ENCODE measurements around the gene NTM. TPM values are rescaled to one million over a fixed set of nuclear protein-coding genes. Genes with fewer than 3 reads are reported as not detected.

Gene NTM
- polyA plus RNA-seq, 1 donor from 2014 or later = 39.4 TPM

- H3K9ac ChIP-seq (ENCODE audit: low read length) = no peak overlapping the region
- no peaks in the 10 kb centered on the region for H3K9me3 ChIP-seq (ENCODE audit: low read length)
- TF ChIP-seq RAD21 (conservative IDR thresholded peaks at IDR 0.05) (no peak), MXI1 (conservative IDR thresholded peaks at IDR 0.05; ENCODE audit: poor library complexity, severe bottlenecking) (no peak), EP300 (conservative IDR thresholded peaks at IDR 0.05; ENCODE audit: poor library complexity, severe bottlenecking) (no peak), SMC3 (conservative IDR thresholded peaks at IDR 0.05; ENCODE audit: poor library complexity) (no peak)
- TF ChIP-seq, protein P1, sequence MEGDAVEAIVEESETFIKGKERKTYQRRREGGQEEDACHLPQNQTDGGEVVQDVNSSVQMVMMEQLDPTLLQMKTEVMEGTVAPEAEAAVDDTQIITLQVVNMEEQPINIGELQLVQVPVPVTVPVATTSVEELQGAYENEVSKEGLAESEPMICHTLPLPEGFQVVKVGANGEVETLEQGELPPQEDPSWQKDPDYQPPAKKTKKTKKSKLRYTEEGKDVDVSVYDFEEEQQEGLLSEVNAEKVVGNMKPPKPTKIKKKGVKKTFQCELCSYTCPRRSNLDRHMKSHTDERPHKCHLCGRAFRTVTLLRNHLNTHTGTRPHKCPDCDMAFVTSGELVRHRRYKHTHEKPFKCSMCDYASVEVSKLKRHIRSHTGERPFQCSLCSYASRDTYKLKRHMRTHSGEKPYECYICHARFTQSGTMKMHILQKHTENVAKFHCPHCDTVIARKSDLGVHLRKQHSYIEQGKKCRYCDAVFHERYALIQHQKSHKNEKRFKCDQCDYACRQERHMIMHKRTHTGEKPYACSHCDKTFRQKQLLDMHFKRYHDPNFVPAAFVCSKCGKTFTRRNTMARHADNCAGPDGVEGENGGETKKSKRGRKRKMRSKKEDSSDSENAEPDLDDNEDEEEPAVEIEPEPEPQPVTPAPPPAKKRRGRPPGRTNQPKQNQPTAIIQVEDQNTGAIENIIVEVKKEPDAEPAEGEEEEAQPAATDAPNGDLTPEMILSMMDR (IDR thresholded peaks at IDR 0.05; ENCODE audit: poor library complexity, severe bottlenecking) = no peak
- no peak overlapping the region for H2AFZ ChIP-seq (ENCODE audit: low read depth, low read length)
- H3K4me3 ChIP-seq (ENCODE audit: low read length) = no peak overlapping the region
- H3K27ac ChIP-seq (ENCODE audit: low read length) = no peak overlapping the region
- no peaks in the 10 kb centered on the region for H3K36me3 ChIP-seq (ENCODE audit: insufficient read depth, low read length)
- no peaks in the 10 kb centered on the region for H4K20me1 ChIP-seq (ENCODE audit: insufficient read depth)
- no peak overlapping the region for H3K4me2 ChIP-seq (ENCODE audit: low read length)
- no peaks in the 10 kb centered on the region for H3K79me2 ChIP-seq (replicated peaks; ENCODE audit: insufficient read depth, low read length)
- no peaks in the 10 kb centered on the region for H3K9me2 ChIP-seq (ENCODE audit: insufficient read depth, low read length)
- no peaks in the 10 kb centered on the region for H3K27me3 ChIP-seq (ENCODE audit: insufficient read depth, low read depth, low read length)
- no peaks in the 10 kb centered on the region for H3F3A ChIP-seq (ENCODE audit: insufficient read depth, low read length, poor library complexity, severe bottlenecking)
Observed at GRCh38 chr11:131776211-131776610, 405.8 kb downstream of the NTM start.

DNA sequence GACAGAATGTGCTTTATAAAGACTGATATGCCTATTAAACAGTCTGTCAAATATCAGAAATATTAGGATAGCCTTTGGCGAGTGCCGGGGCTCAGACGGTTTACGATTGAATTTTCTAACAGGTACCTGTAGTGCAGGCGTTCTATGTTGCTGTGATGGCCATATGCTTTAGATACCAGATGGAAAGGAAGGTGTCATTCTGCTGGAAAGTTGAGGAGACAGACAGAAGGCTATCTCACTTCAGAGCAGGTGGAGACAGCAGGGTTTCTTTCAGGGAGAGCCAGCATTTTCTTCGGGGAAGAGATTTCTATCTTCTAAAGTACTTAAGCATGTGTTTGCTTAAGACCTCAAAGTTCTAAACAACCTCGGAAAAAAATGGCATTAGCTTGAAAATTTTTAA is 415.4 kb downstream of the NTM start:
- no peak for TF ChIP-seq POLR2AphosphoS5 (IDR thresholded peaks at IDR 0.05)
- TF ChIP-seq EZH2 (IDR thresholded peaks at IDR 0.05; ENCODE audit: borderline replicate concordance, insufficient read depth, low read length, poor library complexity, severe bottlenecking) = no peak
- TF ChIP-seq, protein P1 (IDR thresholded peaks at IDR 0.05; ENCODE audit: poor library complexity, severe bottlenecking) = no peak
- no peak for TF ChIP-seq RAD21 (conservative IDR thresholded peaks at IDR 0.05)
- no peak for TF ChIP-seq TAF1 (IDR thresholded peaks at IDR 0.05; ENCODE audit: low read depth)
- TF ChIP-seq EP300 (conservative IDR thresholded peaks at IDR 0.05; ENCODE audit: poor library complexity, severe bottlenecking) = no peak
- H3K9ac ChIP-seq (ENCODE audit: low read length) = no peak overlapping the region
- H3K27ac ChIP-seq (ENCODE audit: low read length) = no peak overlapping the region

DNA sequence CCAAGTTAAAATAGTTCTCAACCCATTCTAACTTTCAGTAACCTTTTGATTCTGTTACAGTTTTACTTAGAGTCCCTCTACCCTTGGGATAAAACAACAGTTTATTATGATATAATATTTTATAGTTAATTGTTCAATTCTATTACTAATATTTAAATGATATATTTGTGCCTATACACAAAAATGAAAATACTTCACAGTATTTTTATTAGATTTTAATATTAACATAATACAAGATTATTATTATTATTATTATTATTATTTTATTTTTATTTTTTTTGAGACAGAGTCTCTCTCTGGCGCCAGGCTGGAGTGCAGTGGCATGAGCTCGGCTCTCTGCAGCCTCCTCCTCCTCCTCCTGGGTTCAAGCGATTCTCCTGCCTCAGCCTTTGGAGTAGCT is 416.7 kb downstream of the NTM start:
- Histone ChIP-seq H3K27ac (ENCODE audit: low read length) (no peak overlapping the region), H3K9me3 (ENCODE audit: low read length) (peaks cover 5% of the 10 kb centered on the region), H3K36me3 (ENCODE audit: insufficient read depth, low read length) (no peaks in the 10 kb centered on the region), H3K79me2 (replicated peaks; ENCODE audit: insufficient read depth, low read length) (no peaks in the 10 kb centered on the region), H3K4me3 (ENCODE audit: low read length) (no peak overlapping the region), H4K20me1 (ENCODE audit: insufficient read depth) (no peaks in the 10 kb centered on the region), H3K27me3 (ENCODE audit: insufficient read depth, low read depth, low read length) (no peaks in the 10 kb centered on the region), H3F3A (ENCODE audit: insufficient read depth, low read length, poor library complexity, severe bottlenecking) (no peaks in the 10 kb centered on the region), H2AFZ (ENCODE audit: low read depth, low read length) (no peak overlapping the region), H3K9me2 (ENCODE audit: insufficient read depth, low read length) (no peaks in the 10 kb centered on the region), H3K4me2 (ENCODE audit: low read length) (no peak overlapping the region), H3K9ac (ENCODE audit: low read length) (no peak overlapping the region)
- TF ChIP-seq EZH2 (IDR thresholded peaks at IDR 0.05; ENCODE audit: borderline replicate concordance, insufficient read depth, low read length, poor library complexity, severe bottlenecking) (no peak), REST (IDR thresholded peaks at IDR 0.05; ENCODE audit: borderline replicate concordance) (no peak), POLR2AphosphoS5 (IDR thresholded peaks at IDR 0.05) (no peak), SMC3 (conservative IDR thresholded peaks at IDR 0.05; ENCODE audit: poor library complexity) (no peak), EP300 (conservative IDR thresholded peaks at IDR 0.05; ENCODE audit: poor library complexity, severe bottlenecking) (no peak), RAD21 (conservative IDR thresholded peaks at IDR 0.05) (no peak)
- TF ChIP-seq, protein P1 (IDR thresholded peaks at IDR 0.05; ENCODE audit: poor library complexity, severe bottlenecking) = no peak

More for the DNA sequence above, 415.4 kb downstream of the NTM start:
- Histone ChIP-seq H2AFZ (ENCODE audit: low read depth, low read length) (no peak overlapping the region), H3K9me2 (ENCODE audit: insufficient read depth, low read length) (no peaks in the 10 kb centered on the region), H3K4me3 (ENCODE audit: low read length) (no peak overlapping the region), H3K79me2 (replicated peaks; ENCODE audit: insufficient read depth, low read length) (no peaks in the 10 kb centered on the region), H3K4me2 (ENCODE audit: low read length) (no peak overlapping the region), H3K27me3 (ENCODE audit: insufficient read depth, low read depth, low read length) (no peaks in the 10 kb centered on the region), H4K20me1 (ENCODE audit: insufficient read depth) (no peaks in the 10 kb centered on the region), H3F3A (ENCODE audit: insufficient read depth, low read length, poor library complexity, severe bottlenecking) (no peaks in the 10 kb centered on the region), H3K9me3 (ENCODE audit: low read length) (peaks cover 5% of the 10 kb centered on the region), H3K36me3 (ENCODE audit: insufficient read depth, low read length) (no peaks in the 10 kb centered on the region)

Measured in neural cell (in vitro differentiated cells).